ENCODE results near the gene PLSCR3.

DNA sequence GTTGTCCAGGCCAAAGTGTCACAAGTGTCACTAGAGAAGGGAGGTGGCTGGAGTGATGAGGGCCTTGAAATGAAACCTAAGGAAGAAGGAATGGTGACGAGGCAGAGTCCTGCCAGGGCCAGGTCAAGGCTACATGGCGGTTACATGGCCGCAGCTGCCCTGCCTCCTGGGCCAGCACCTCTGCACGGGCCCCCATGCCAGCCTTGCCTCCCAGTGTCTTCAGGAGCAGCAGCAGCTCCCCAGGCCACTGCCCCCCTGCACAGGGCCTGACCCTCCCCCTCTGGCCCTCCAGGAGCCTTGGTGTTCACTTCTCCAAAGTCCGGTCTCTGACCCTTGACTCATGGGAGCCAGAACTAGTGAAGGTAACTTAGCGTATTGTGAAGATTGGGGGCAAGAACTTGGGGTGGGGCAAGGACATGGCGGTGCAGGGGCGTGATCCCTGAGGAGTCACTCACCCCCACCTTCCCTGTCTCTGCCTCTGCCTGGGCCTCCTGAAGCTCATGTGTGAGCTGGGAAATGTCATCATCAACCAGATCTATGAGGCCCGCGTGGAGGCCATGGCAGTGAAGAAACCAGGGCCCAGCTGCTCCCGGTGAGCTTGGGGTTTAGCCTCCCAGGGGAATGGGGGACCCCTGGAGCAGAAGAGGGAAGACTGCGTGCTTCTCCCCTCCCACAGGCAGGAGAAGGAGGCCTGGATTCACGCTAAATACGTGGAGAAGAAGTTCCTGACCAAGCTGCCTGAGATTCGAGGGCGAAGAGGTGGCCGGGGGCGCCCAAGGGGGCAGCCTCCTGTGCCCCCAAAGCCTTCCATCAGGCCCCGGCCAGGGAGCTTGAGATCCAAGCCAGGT, 46.5 kb downstream of the PLSCR3 start:
- no peak for TF ChIP-seq CTCF (IDR thresholded peaks at IDR 0.05; ENCODE audit: low read depth, low read length)
- TF ChIP-seq EZH2phosphoT487 (IDR thresholded peaks at IDR 0.05; ENCODE audit: low read depth) = no peak
